ENCODE results near the gene C19orf67.

C19orf67 gene

GRCh38 chr19:14081797-14082674 is 3.5 kb downstream of the C19orf67 start:
- no peak for DNase-seq

GRCh38 chr19:14080887-14081796 is 4.4 kb downstream of the C19orf67 start:
- peak; percentile 99 for DNase-seq

GRCh38 chr19:14078411-14078810 is 7.2 kb downstream of the C19orf67 start:
- DNase-seq = peak; percentile 75 to 78

GRCh38 chr19:14073925-14074838 is 11.4 kb downstream of the C19orf67 start:
- no peak for DNase-seq

- peak; percentile 60 to 68 for DNase-seq
Measured at GRCh38 chr19:14073261-14073924, 12.2 kb downstream of the C19orf67 start.

GRCh38 chr19:14072535-14073260 is 12.9 kb downstream of the C19orf67 start, which contains the start of gene MISP3:
TSS of gene MISP3 (plus strand) at chr19:14072786. CDS start at chr19:14073310, 524 bp downstream.
- DNase-seq = no peak

- DNase-seq = no peak
Measured at GRCh38 chr19:14070268-14071050, 15.1 kb downstream of the C19orf67 start.

- DNase-seq = no peak
Measured at GRCh38 chr19:14066134-14066533, 19.4 kb downstream of the C19orf67 start.

GRCh38 chr19:14063105-14063504 is 22.5 kb downstream of the C19orf67 start:
- no peak for DNase-seq

GRCh38 chr19:14062558-14062855 is 23.1 kb downstream of the C19orf67 start:
- DNase-seq = no peak

GRCh38 chr19:14061751-14062557 is 23.6 kb downstream of the C19orf67 start, which contains the start of gene PALM3:
TSS of gene PALM3 (minus strand) at chr19:14062076. CDS start at chr19:14061980, 96 bp downstream.
- no peak for DNase-seq

- no peak for DNase-seq
Measured at GRCh38 chr19:14061081-14061749, 24.4 kb downstream of the C19orf67 start.

- no peak for DNase-seq
Measured at GRCh38 chr19:14059652-14060155, 25.9 kb downstream of the C19orf67 start.

- peak in 1 of 2 experiments; percentile 17 for DNase-seq
Measured at GRCh38 chr19:14059093-14059480, 26.5 kb downstream of the C19orf67 start.

- DNase-seq = no peak
Measured at GRCh38 chr19:14058182-14059092, 27.1 kb downstream of the C19orf67 start.

GRCh38 chr19:14056741-14057356 is 28.7 kb downstream of the C19orf67 start:
- DNase-seq = no peak

GRCh38 chr19:14056069-14056666 is 29.4 kb downstream of the C19orf67 start:
- DNase-seq = no peak
